Left lung (tissue), 10 donors: ENCODE measurements around the gene RAB17. TPM values are rescaled to one million over a fixed set of nuclear protein-coding genes. Genes with fewer than 3 reads are reported as not detected.

Experiments used
- ATAC-seq: fragments of 200-7000 bp; cut with Tn5 transposase; one replicate; pipeline ENCODE4 v1.9.1; 2020; ENCODE audit warnings: moderate library complexity
- DNase-seq, 4 donors: peaks; one replicate each; pipeline ENCODE4 v3.0.0-alpha.2; 2013 to 2020
- H3K27ac ChIP-seq, 2 donors: fragments of 200-600 bp; sonication (generic) in 1 of 2; one replicate each; pipeline versions ENCODE4 v1.5.0 to v1.8.0; 2020 to 2021
- H3K27me3 ChIP-seq, 2 donors: fragments of 200-600 bp; sonication (generic) in 1 of 2; one replicate each; pipeline versions ENCODE4 v1.5.0 to v1.8.0; 2020 to 2021
- H3K36me3 ChIP-seq, 2 donors: fragments of 200-600 bp; sonication (generic) in 1 of 2; one replicate each; pipeline versions ENCODE4 v1.5.0 to v1.8.0; 2020 to 2021
- H3K4me1 ChIP-seq, 2 donors: fragments of 200-600 bp; one replicate each; pipeline ENCODE4 v1.8.0; 2021
- H3K4me3 ChIP-seq, 2 donors: fragments of 200-600 bp; sonication (generic) in 1 of 2; one replicate each; pipeline versions ENCODE4 v1.5.0 to v1.8.0; 2020 to 2021; ENCODE audit warnings: mild to moderate bottlenecking in 1 of 2
- H3K9me3 ChIP-seq, 2 donors: fragments of 200-600 bp; sonication (generic) in 1 of 2; one replicate each; pipeline versions ENCODE4 v1.5.0 to v1.8.0; 2020 to 2021
- intact Hi-C, 2 donors: fragments of 100-400 bp; cut with DNase I; formaldehyde crosslinking; loops; one replicate each; pipeline versions ENCODE4 v1.11.2 to v1.14.2; 2022
- polyA plus RNA-seq, 6 donors: library from polyadenylated mRNA; unstranded; fragments of 120-200 nt; gene quantifications; one replicate each; pipeline ENCODE4 v1.2.1, GENCODE V29; 2013; ENCODE audit not compliant: insufficient read length in 6 of 6
- total RNA-seq, 2 donors: library from RNA; stranded (reverse); fragmentation: NEBNext Ultra II Directional; extraction: Animal tissue kit (Norgen Biotek cat#: 25700); gene quantifications; one replicate each; pipeline ENCODE4 v1.2.1, GENCODE V29; 2021
- TF ChIP-seq, protein P1 (sequence below), 2 donors: fragments of 200-600 bp; sonication (generic) in 1 of 2; IDR thresholded peaks; one replicate each; pipeline versions ENCODE4 v1.5.0 to v1.8.0; 2021; ENCODE audit warnings: antibody characterized with exemption in 2 of 2
- donor health status: DM: no; HTN: yes; CAD: no.
- donor health status: DM: no; HTN: no; CAD: no.

Gene RAB17
- total and polyA plus RNA-seq, 8 donors, result 12.1 to 37.9 (median 18.7) TPM

DNA sequence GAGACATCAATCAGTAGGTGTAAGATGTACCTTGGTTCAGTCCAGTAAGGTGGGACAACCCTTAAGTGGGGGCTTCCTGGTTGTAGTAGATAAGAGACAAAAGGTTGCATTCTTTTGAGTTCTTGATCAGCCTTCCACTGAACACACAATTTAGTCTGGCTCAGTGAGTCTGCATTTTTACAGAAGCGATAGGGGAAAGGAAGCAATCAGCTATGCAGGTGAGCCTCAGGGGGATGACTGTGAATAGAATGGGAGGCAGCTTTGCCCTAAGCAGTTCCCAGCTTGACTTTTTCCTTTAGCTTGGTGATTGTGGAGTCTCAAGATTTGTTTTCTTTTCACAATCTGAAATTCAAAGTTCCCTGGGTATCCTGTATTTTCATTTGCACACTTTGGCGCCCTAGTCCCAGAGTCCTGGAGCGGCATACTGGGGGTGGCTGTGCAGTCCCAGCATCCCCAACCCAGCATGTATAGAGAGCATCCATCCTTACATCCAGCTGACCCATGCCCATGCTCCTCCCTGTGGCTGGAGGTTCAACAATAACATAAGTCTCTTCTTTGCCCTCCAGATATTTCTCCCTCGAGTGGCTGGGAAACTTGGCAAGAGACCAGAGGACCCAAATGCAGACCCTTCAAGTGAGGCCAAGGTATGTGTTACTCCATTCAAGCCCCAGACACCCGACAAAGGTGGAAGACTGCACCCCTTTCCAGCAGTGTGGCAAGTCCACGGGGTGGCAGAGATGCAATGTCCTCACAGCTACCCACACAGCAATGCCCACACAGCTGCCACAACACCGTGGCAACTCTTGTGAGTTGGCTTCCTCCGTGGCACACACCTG lies 44.3 kb downstream of the RAB17 start:
- H3K9me3 ChIP-seq, result no peaks in the 10 kb centered on the region
- DNase-seq (no peak), ATAC-seq (peak; percentile 28)
- TF ChIP-seq, protein P1, sequence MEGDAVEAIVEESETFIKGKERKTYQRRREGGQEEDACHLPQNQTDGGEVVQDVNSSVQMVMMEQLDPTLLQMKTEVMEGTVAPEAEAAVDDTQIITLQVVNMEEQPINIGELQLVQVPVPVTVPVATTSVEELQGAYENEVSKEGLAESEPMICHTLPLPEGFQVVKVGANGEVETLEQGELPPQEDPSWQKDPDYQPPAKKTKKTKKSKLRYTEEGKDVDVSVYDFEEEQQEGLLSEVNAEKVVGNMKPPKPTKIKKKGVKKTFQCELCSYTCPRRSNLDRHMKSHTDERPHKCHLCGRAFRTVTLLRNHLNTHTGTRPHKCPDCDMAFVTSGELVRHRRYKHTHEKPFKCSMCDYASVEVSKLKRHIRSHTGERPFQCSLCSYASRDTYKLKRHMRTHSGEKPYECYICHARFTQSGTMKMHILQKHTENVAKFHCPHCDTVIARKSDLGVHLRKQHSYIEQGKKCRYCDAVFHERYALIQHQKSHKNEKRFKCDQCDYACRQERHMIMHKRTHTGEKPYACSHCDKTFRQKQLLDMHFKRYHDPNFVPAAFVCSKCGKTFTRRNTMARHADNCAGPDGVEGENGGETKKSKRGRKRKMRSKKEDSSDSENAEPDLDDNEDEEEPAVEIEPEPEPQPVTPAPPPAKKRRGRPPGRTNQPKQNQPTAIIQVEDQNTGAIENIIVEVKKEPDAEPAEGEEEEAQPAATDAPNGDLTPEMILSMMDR (IDR thresholded peaks at IDR 0.05), result no peak
- intact Hi-C loops, result no loop called here
- H3K27ac ChIP-seq, result no peak overlapping the region
- H3K4me1 ChIP-seq, result no peaks in the 10 kb centered on the region
- peaks cover 0 to 41% of the 10 kb centered on the region in 2 donors for H3K36me3 ChIP-seq
- no peak overlapping the region for H3K4me3 ChIP-seq
- no peaks in the 10 kb centered on the region for H3K27me3 ChIP-seq

DNA sequence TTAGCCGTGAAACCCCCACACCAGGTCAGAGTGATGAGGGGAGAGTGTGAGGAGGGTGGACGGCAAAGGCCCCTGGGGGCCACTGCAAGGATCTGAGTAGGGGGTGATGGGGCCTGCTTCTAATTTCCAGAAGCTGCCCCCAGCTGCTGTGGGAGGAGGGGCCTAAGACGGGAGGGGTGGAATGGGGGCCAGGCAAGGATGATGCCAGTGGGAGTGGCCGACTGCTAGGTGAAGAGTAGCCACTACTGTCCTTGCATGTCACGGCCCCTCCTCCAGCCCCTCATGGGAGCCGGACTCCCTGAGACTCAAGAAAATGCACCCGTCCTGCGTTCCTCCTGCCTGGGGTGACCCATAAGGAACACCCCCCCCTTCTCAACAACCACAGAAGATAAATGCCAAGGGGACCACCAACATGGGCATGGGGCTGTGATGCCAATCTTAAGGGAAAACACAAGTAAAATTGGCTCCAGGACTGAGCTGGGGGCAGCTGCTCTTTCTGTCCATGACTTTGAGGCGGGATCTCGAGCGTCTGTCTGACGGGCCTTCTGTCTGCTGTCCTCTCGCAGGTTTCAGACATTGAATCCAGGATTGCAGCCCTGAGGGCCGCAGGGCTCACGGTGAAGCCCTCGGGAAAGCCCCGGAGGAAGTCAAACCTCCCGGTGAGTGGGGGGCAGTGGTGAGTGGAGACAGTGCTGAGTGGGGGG lies 48.4 kb downstream of the RAB17 start:
- Histone ChIP-seq H3K9me3 (no peaks in the 10 kb centered on the region), H3K27ac (no peak overlapping the region), H3K27me3 (no peaks in the 10 kb centered on the region), H3K36me3 (peaks cover 0 to 36% of the 10 kb centered on the region in 2 donors), H3K4me1 (peaks cover 0 to 11% of the 10 kb centered on the region in 2 donors), H3K4me3 (no peak overlapping the region)
- DNase-seq, result no peak
- no peak for ATAC-seq
- intact Hi-C loops, result no loop called here
- TF ChIP-seq, protein P1 (IDR thresholded peaks at IDR 0.05), result no peak

DNA sequence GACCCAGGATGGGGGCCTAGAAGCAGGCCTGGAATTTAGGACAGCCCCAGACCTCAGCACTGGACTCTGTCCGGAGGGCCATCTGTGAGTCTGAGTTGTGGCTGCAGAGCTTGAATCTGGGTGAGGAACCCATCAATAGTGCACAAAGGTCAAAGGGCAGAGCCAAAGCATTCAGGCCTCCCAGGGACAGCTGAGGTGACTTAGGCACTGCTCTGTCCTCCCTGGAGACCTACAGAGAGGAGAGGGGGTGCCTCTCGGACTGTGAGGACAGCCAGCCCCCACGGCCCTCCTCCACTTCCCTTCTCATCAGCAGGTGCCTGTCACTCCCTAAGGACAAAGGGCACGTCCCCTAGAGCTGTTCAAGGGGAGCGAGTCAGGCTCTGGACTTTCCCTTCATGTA lies 49.3 kb downstream of the RAB17 start:
- ATAC-seq, result no peak

DNA sequence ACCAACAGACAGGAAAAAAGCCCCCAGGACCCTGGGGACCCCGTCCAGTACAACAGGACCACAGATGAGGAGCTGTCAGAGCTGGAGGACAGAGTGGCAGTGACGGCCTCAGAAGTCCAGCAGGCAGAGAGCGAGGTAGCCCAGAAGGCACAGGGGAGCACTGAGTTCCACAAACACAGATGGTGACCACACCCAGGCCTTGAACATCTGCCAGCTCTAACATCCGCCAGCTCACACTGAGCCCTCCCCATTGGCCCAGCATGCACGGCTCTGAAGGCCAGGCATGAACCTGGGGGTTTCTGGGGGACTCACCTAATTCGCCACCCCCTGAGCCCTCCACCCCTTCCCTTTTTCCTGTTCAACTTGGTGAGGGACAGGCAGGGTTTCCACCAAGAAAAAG lies 49.7 kb downstream of the RAB17 start:
- Histone ChIP-seq H3K4me3 (no peak overlapping the region), H3K4me1 (peaks cover 0 to 11% of the 10 kb centered on the region in 2 donors), H3K27me3 (no peaks in the 10 kb centered on the region), H3K9me3 (no peaks in the 10 kb centered on the region), H3K36me3 (peaks cover 0 to 45% of the 10 kb centered on the region in 2 donors), H3K27ac (no peak overlapping the region)
- TF ChIP-seq, protein P1 (IDR thresholded peaks at IDR 0.05), result no peak
- DNase-seq (peak in 1 of 4 donors; percentile 24), ATAC-seq (peak; percentile 50)
- intact Hi-C loops, result no loop called here

More for the DNA sequence above, 49.3 kb downstream of the RAB17 start:
- DNase-seq, result no peak
- Histone ChIP-seq H3K27me3 (no peaks in the 10 kb centered on the region), H3K36me3 (peaks cover 0 to 41% of the 10 kb centered on the region in 2 donors), H3K9me3 (no peaks in the 10 kb centered on the region), H3K4me3 (no peak overlapping the region), H3K27ac (no peak overlapping the region), H3K4me1 (peaks cover 0 to 11% of the 10 kb centered on the region in 2 donors)
- TF ChIP-seq, protein P1 (IDR thresholded peaks at IDR 0.05), result no peak
- intact Hi-C loops, result no loop called here

DNA sequence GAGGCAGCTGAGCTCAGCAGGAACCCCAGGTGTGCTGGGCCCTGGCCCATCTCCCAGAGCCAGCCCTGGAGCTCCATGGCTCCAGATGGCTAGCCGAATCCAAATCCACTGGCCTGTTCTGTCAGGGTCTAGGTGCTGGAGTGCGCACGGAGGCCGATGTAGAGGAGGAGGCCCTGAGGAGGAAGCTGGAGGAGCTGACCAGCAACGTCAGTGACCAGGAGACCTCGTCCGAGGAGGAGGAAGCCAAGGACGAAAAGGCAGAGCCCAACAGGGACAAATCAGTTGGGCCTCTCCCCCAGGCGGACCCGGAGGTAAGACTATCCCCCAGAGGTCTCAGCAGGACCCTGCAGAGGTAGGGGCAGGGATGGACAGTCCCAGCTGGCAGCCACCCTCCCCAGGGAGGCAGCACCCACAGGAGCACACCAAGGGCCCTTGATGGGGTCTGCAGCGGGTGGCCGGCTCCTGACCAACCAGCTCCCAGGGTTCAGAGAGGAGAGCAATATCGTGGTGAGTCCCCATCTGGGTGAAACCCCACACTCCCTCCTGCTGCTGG lies 50.2 kb downstream of the RAB17 start:
- H3K9me3 ChIP-seq, result no peaks in the 10 kb centered on the region
- peaks cover 0 to 46% of the 10 kb centered on the region in 2 donors for H3K36me3 ChIP-seq
- TF ChIP-seq, protein P1 (IDR thresholded peaks at IDR 0.05), result no peak
- H3K4me1 ChIP-seq, result peaks cover 0 to 11% of the 10 kb centered on the region in 2 donors
- no peak overlapping the region for H3K27ac ChIP-seq
- H3K4me3 ChIP-seq, result no peak overlapping the region
- ATAC-seq (no peak), DNase-seq (no peak)
- intact Hi-C loops, result no loop called here
- no peaks in the 10 kb centered on the region for H3K27me3 ChIP-seq
